Adrenal gland (tissue), 5 donors: ENCODE measurements around the gene HOXB2.

Experiments used
- CTCF ChIP-seq, 6 experiments: fragments of 450-650 bp in 4 of 6; fragments of 200-600 bp in 2 of 6; sonication (generic) in 1 of 6; IDR thresholded peaks; 1 replicate in 5 of 6; 2 replicates in 1 of 6; pipeline versions ENCODE4 v1.5.1 to v1.8.0; 2016 to 2021; ENCODE audit warnings: antibody characterized with exemption in 6 of 6, mild to moderate bottlenecking in 2 of 6, moderate library complexity in 1 of 6
- POLR2A ChIP-seq, 2 donors: fragments of 450-650 bp; IDR thresholded peaks; one replicate each; pipeline ENCODE4 v1.6.1; 2017; ENCODE audit warnings: antibody characterized with exemption in 2 of 2, mild to moderate bottlenecking in 2 of 2, moderate library complexity in 1 of 2
- donor health status: DM: no; HTN: no; CAD: no.

- TF ChIP-seq POLR2A (IDR thresholded peaks at IDR 0.05) = peak in 1 of 2 donors; percentile 51
- peak in 4 of 6 experiments; percentile 28 to 33 (median 32) for TF ChIP-seq CTCF (IDR thresholded peaks at IDR 0.05)
These were observed 1.6 kb downstream of the HOXB2 start for GRCh38 chr17:48543107-48543853.
